Fibroblast of pulmonary artery (primary cell): ENCODE measurements around the gene DNAJC5G.

Experiments used
- DNase-seq: peaks from one replicate; pipeline ENCODE4 v3.0.0-alpha.2; 2010; ENCODE audit warnings: low read depth
- H3K4me3 ChIP-seq: replicated peaks from 2 replicates; pipeline ENCODE4 v1.5.1; 2011; ENCODE audit warnings: low read depth, mild to moderate bottlenecking, control low read depth, low read length, moderate library complexity
- CTCF ChIP-seq: IDR thresholded peaks from 2 replicates; pipeline ENCODE4 v1.5.1; 2011; ENCODE audit warnings: mild to moderate bottlenecking, control low read depth, low read length, inconsistent platforms; ENCODE audit errors: missing control alignments

DNAJC5G gene

GRCh38 chr2:27281855-27282559, 6.8 kb downstream of the DNAJC5G start, which contains the start of gene TRIM54:
TRIM54 (plus strand) TSS chr2:27282429; CDS start chr2:27282732, 303 bp downstream.
- TF ChIP-seq CTCF, result no peak
- peak; percentile 33 for DNase-seq
- no peak within 1 kb of the TSS for H3K4me3 ChIP-seq

- DNase-seq, result no peak
- H3K4me3 ChIP-seq, result no peak overlapping the region
- TF ChIP-seq CTCF, result no peak
Measured at GRCh38 chr2:27282892-27283291, 7.7 kb downstream of the DNAJC5G start.

GRCh38 chr2:27284996-27285395, 9.8 kb downstream of the DNAJC5G start:
- no peak for TF ChIP-seq CTCF
- DNase-seq, result no peak
- no peak overlapping the region for H3K4me3 ChIP-seq

- TF ChIP-seq CTCF, result no peak
- no peak for DNase-seq
- H3K4me3 ChIP-seq, result no peak overlapping the region
Measured at GRCh38 chr2:27285481-27285880, 10.2 kb downstream of the DNAJC5G start.

- DNase-seq, result no peak
- TF ChIP-seq CTCF, result no peak
- no peak overlapping the region for H3K4me3 ChIP-seq
Measured at GRCh38 chr2:27288610-27289009, 13.4 kb downstream of the DNAJC5G start.

GRCh38 chr2:27290549-27290948, 15.3 kb downstream of the DNAJC5G start:
- no peak overlapping the region for H3K4me3 ChIP-seq

More at GRCh38 chr2:27290549-27290948, 15.3 kb downstream of the DNAJC5G start:
- no peak for TF ChIP-seq CTCF
- DNase-seq, result no peak
